Activated T-cell treated with anti-CD3 and anti-CD28 coated beads, Interleukin-2, amount 50 U/mL, for 24 hours (primary cell): ENCODE results near the gene PDSS2.

Source experiments
- DNase-seq: peaks from one replicate; pipeline ENCODE4 v3.0.0-alpha.2; 2020
- H3K27ac Mint-ChIP-seq: 2 replicates; pipeline ENCODE4 v1.8.0; 2020; ENCODE audit warnings: mild to moderate bottlenecking, mixed read lengths
- H3K27me3 Mint-ChIP-seq: 2 replicates; pipeline ENCODE4 v1.8.0; 2020; ENCODE audit warnings: mixed read lengths
- H3K36me3 Mint-ChIP-seq: 2 replicates; pipeline ENCODE4 v1.8.0; 2020; ENCODE audit warnings: low read depth, mixed read lengths
- H3K4me1 Mint-ChIP-seq: 2 replicates; pipeline ENCODE4 v1.8.0; 2020; ENCODE audit warnings: low read depth, mixed read lengths
- H3K4me3 Mint-ChIP-seq: 2 replicates; pipeline ENCODE4 v1.8.0; 2020; ENCODE audit warnings: mild to moderate bottlenecking, moderate library complexity, mixed read lengths
- H3K9me3 Mint-ChIP-seq: 2 replicates; pipeline ENCODE4 v1.8.0; 2020; ENCODE audit warnings: mixed read lengths

The PDSS2 gene

GRCh38 chr6:107116931-107117330 lies 342.4 kb downstream of the PDSS2 start:
- Mint-ChIP-seq H3K9me3 (no peaks in the 10 kb centered on the region), H3K36me3 (peaks cover 2% of the 10 kb centered on the region), H3K27me3 (peaks cover 12% of the 10 kb centered on the region), H3K27ac (no peak overlapping the region), H3K4me1 (peaks cover 19% of the 10 kb centered on the region), H3K4me3 (peak overlapping the region; percentile 74)
- DNase-seq = no peak

GRCh38 chr6:107116328-107116892 lies 343.0 kb downstream of the PDSS2 start:
- peak overlapping the region; percentile 72 for H3K27ac Mint-ChIP-seq
- peaks cover 19% of the 10 kb centered on the region for H3K4me1 Mint-ChIP-seq
- H3K4me3 Mint-ChIP-seq = peak overlapping the region; percentile 74
- no peaks in the 10 kb centered on the region for H3K9me3 Mint-ChIP-seq
- peaks cover 12% of the 10 kb centered on the region for H3K27me3 Mint-ChIP-seq
- peaks cover 2% of the 10 kb centered on the region for H3K36me3 Mint-ChIP-seq
- DNase-seq = peak; percentile 41

- DNase-seq = peak; percentile 67
- Mint-ChIP-seq H3K4me3 (peak overlapping the region; percentile 74), H3K9me3 (no peaks in the 10 kb centered on the region), H3K4me1 (peaks cover 19% of the 10 kb centered on the region), H3K36me3 (peaks cover 2% of the 10 kb centered on the region), H3K27ac (peak overlapping the region; percentile 81), H3K27me3 (peaks cover 12% of the 10 kb centered on the region)
Measured at GRCh38 chr6:107115695-107116327, 343.6 kb downstream of the PDSS2 start.

GRCh38 chr6:107114926-107115694 lies 344.3 kb downstream of the PDSS2 start, which contains the start of gene BEND3:
Gene BEND3, minus strand, starts transcription at chr6:107115515. Its CDS starts 16,230 bp downstream, at chr6:107099285.
- Mint-ChIP-seq H3K4me3 (peak within 1 kb of the TSS; percentile 80), H3K9me3 (no peaks in the 10 kb centered on the region), H3K4me1 (peaks cover 20% of the 10 kb centered on the region), H3K27ac (peak within 1 kb of the TSS; percentile 81), H3K36me3 (peaks cover 2% of the 10 kb centered on the region), H3K27me3 (peaks cover 12% of the 10 kb centered on the region)
- peak; percentile 70 for DNase-seq

GRCh38 chr6:107114213-107114925 lies 345.0 kb downstream of the PDSS2 start:
- Mint-ChIP-seq H3K4me1 (peaks cover 20% of the 10 kb centered on the region), H3K27me3 (peaks cover 12% of the 10 kb centered on the region)

GRCh38 chr6:107110200-107110599 lies 349.2 kb downstream of the PDSS2 start:
- peaks cover 11% of the 10 kb centered on the region for H3K4me1 Mint-ChIP-seq
- no peak for DNase-seq
- no peak overlapping the region for H3K4me3 Mint-ChIP-seq
- no peak overlapping the region for H3K27ac Mint-ChIP-seq
- no peaks in the 10 kb centered on the region for H3K9me3 Mint-ChIP-seq
- H3K36me3 Mint-ChIP-seq = peaks cover 2% of the 10 kb centered on the region
- H3K27me3 Mint-ChIP-seq = no peaks in the 10 kb centered on the region

More at GRCh38 chr6:107114213-107114925, 345.0 kb downstream of the PDSS2 start:
- DNase-seq = peak; percentile 84
- Mint-ChIP-seq H3K9me3 (no peaks in the 10 kb centered on the region), H3K4me3 (peak overlapping the region; percentile 80), H3K27ac (peak overlapping the region; percentile 78), H3K36me3 (peaks cover 2% of the 10 kb centered on the region)

GRCh38 chr6:107108201-107108890 lies 351.0 kb downstream of the PDSS2 start:
- Mint-ChIP-seq H3K27me3 (no peaks in the 10 kb centered on the region), H3K9me3 (no peaks in the 10 kb centered on the region), H3K27ac (no peak overlapping the region), H3K4me1 (peaks cover 4% of the 10 kb centered on the region), H3K36me3 (peaks cover 2% of the 10 kb centered on the region), H3K4me3 (no peak overlapping the region)
- no peak for DNase-seq

GRCh38 chr6:107107791-107108190 lies 351.6 kb downstream of the PDSS2 start:
- no peaks in the 10 kb centered on the region for H3K9me3 Mint-ChIP-seq
- no peak overlapping the region for H3K27ac Mint-ChIP-seq
- DNase-seq = no peak
- H3K4me3 Mint-ChIP-seq = no peak overlapping the region
- peaks cover 2% of the 10 kb centered on the region for H3K36me3 Mint-ChIP-seq
- H3K4me1 Mint-ChIP-seq = peaks cover 1% of the 10 kb centered on the region
- H3K27me3 Mint-ChIP-seq = no peaks in the 10 kb centered on the region

GRCh38 chr6:107106165-107106564 lies 353.2 kb downstream of the PDSS2 start:
- H3K27ac Mint-ChIP-seq = no peak overlapping the region

GRCh38 chr6:107105511-107106116 lies 353.8 kb downstream of the PDSS2 start:
- Mint-ChIP-seq H3K36me3 (no peaks in the 10 kb centered on the region), H3K27me3 (no peaks in the 10 kb centered on the region), H3K27ac (no peak overlapping the region), H3K4me1 (peaks cover 1% of the 10 kb centered on the region), H3K9me3 (no peaks in the 10 kb centered on the region), H3K4me3 (no peak overlapping the region)
- no peak for DNase-seq

More at GRCh38 chr6:107106165-107106564, 353.2 kb downstream of the PDSS2 start:
- Mint-ChIP-seq H3K4me1 (peaks cover 1% of the 10 kb centered on the region), H3K4me3 (no peak overlapping the region), H3K27me3 (no peaks in the 10 kb centered on the region), H3K36me3 (no peaks in the 10 kb centered on the region), H3K9me3 (no peaks in the 10 kb centered on the region)
- no peak for DNase-seq

- Mint-ChIP-seq H3K4me1 (peaks cover 9% of the 10 kb centered on the region), H3K27me3 (no peaks in the 10 kb centered on the region), H3K9me3 (no peaks in the 10 kb centered on the region), H3K27ac (no peak overlapping the region), H3K4me3 (no peak overlapping the region), H3K36me3 (peaks cover 10% of the 10 kb centered on the region)
- no peak for DNase-seq
Measured at GRCh38 chr6:107103082-107103481, 356.3 kb downstream of the PDSS2 start.
